ENCODE results near the gene MAP2K1. TPM values are rescaled to one million over a fixed set of nuclear protein-coding genes. Genes with fewer than 3 reads are reported as not detected.
"Not testable (repeated sequence)": the region's sequence is repeated elsewhere in the genome, so short reads cannot be mapped to it uniquely, and the experiment has no call there.

The MAP2K1 gene
- total RNA-seq, 3 donors from 2014 or later: 29.2 to 59.7 (median 38.5) TPM

DNA sequence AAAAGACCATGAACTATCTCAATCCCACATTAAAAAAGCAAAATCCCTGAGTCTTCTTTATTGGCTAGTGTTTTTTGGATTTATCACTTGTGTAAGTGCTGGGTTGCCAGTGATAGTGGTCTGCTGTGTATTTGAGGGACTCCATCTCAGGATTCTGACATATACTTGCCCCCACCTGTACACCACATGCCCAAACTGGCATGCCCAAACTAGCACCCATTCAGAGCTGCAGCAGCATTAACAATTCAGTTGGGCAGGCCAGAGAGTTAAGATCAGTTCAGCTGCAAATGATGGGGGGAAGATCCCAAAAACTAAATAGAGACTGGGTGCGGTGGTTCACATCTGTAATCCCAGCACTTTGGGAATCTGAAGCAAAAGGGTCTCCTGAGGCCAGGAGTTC lies 23.9 kb upstream of the MAP2K1 start:
- no peak for TF ChIP-seq POLR2A (IDR thresholded peaks at IDR 0.05)
- no peak for TF ChIP-seq POLR2AphosphoS5 (IDR thresholded peaks at IDR 0.05)
- TF ChIP-seq, protein P1, sequence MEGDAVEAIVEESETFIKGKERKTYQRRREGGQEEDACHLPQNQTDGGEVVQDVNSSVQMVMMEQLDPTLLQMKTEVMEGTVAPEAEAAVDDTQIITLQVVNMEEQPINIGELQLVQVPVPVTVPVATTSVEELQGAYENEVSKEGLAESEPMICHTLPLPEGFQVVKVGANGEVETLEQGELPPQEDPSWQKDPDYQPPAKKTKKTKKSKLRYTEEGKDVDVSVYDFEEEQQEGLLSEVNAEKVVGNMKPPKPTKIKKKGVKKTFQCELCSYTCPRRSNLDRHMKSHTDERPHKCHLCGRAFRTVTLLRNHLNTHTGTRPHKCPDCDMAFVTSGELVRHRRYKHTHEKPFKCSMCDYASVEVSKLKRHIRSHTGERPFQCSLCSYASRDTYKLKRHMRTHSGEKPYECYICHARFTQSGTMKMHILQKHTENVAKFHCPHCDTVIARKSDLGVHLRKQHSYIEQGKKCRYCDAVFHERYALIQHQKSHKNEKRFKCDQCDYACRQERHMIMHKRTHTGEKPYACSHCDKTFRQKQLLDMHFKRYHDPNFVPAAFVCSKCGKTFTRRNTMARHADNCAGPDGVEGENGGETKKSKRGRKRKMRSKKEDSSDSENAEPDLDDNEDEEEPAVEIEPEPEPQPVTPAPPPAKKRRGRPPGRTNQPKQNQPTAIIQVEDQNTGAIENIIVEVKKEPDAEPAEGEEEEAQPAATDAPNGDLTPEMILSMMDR (IDR thresholded peaks at IDR 0.05): no peak
- H3K36me3 ChIP-seq: no peaks in the 10 kb centered on the region
- no peaks in the 10 kb centered on the region for H3K4me1 ChIP-seq
- intact Hi-C loops (cut with DNase I; ENCODE audit: low total_unique reads): no loop called here
- H3K27ac ChIP-seq: no peak overlapping the region
- no peak for DNase-seq (ENCODE audit: low spot score in 2 of 2)
- no peaks in the 10 kb centered on the region for H3K9me3 ChIP-seq
- H3K27me3 ChIP-seq: no peaks in the 10 kb centered on the region
- no peak overlapping the region for H3K4me3 ChIP-seq

DNA sequence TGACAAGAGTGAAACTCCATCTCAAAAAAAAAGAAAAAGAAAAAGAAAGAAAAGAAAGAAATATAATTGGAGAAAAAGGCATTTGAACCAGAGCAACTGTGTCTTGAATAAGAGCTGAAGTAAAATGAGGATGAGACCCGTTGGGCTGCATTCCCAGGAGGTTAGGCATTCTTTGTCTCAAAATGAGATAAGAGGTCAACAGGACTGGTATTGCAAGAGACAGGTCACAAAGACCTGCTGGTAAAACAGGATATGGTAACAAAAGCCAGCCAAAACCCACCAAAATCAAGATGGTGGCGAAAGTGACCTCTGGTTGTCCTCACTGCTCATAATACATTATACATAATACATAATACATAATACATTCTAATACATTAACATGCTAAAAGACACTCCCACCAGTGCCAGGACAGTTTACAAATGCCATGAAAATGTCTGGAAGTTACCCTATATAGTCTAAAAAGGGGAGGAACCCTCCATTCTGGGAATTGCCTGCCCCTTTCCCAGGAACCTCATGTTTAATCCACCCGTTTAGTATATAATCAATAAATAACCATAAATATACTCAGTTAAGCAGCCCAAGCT lies 21.7 kb upstream of the MAP2K1 start:
- H3K4me1 ChIP-seq: no peaks in the 10 kb centered on the region
- H3K4me3 ChIP-seq: no peak overlapping the region
- H3K9me3 ChIP-seq: no peaks in the 10 kb centered on the region
- H3K27me3 ChIP-seq: no peaks in the 10 kb centered on the region
- H3K36me3 ChIP-seq: no peaks in the 10 kb centered on the region
- DNase-seq (ENCODE audit: low spot score in 2 of 2): no peak
- H3K27ac ChIP-seq: no peak overlapping the region
- intact Hi-C loops (cut with DNase I; ENCODE audit: low total_unique reads): no loop called here
- TF ChIP-seq, protein P1 (IDR thresholded peaks at IDR 0.05): no peak
- TF ChIP-seq POLR2AphosphoS5 (IDR thresholded peaks at IDR 0.05) (no peak), POLR2A (IDR thresholded peaks at IDR 0.05) (no peak)

DNA sequence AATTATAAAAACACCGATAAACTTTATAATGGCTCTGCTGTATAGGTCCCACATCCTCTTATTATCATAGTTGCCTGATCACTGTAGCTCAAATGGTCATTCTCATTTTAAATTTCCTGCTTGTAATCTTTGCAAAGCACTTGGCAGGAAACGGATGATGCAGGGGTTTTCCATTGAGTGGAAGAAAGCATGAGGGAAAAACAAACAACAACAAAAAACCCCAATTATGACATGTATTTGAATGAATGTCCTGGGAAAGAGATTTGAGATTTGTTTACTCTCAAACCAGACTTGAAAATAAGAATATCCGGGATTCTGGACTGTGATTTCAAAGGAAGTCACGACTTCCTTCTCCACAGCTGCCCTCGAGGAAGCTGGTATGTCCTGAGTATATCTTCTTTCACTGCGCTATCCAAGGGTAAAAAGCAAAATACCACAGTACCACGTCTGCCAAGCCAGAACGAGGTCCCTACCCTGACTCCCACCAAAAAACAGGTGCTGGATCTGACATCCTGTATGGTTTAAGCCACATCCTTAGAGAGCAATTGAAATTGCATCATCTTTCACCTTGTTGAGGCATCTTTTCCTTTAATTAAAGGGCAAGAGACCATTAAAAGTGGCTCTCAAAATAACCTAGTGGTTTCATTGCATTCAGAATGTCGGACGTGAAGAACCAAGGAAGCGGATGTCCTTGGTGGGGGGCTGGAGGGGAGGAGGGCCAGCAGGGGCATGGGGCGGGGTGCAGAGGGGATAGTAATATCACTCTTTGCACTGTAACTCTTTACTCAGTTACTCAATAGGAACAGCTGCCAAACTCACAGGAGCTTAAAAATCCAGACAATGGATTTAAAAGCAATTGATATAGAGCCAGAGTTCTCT lies 16.7 kb upstream of the MAP2K1 start:
- Histone ChIP-seq H3K36me3 (no peaks in the 10 kb centered on the region), H3K27me3 (no peaks in the 10 kb centered on the region), H3K9me3 (peaks cover 0 to 9% of the 10 kb centered on the region in 2 donors), H3K4me1 (no peaks in the 10 kb centered on the region), H3K4me3 (peak overlapping the region; percentile 29 to 59 (median 36)), H3K27ac (peak overlapping the region; percentile 38 to 72)
- intact Hi-C loops (cut with DNase I; ENCODE audit: low total_unique reads): no loop called here
- no peak for DNase-seq (ENCODE audit: low spot score in 2 of 2)
- TF ChIP-seq, protein P1 (IDR thresholded peaks at IDR 0.05): no peak
- no peak for TF ChIP-seq POLR2A (IDR thresholded peaks at IDR 0.05)
- no peak for TF ChIP-seq POLR2AphosphoS5 (IDR thresholded peaks at IDR 0.05)

DNA sequence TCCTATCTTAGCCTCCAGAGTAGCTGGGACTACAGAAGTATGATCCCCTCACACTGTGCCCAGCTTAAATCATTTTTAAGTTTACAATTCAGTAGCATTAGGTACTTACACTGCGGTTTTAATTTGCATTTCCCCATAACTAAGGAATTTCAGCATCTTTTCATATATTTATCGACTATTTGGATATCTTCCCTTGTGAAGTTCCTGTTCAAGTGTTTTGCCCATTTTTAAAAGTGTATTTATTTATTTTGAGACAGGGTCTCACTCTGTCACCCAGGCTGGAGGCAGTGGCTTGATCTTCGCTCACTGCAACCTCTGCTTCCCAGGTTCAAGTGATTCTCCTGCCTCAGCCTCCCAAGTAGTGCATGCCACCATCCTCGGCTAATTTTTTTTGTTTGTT lies 12.5 kb upstream of the MAP2K1 start:
- TF ChIP-seq POLR2AphosphoS5 (IDR thresholded peaks at IDR 0.05) (no peak), POLR2A (IDR thresholded peaks at IDR 0.05) (no peak)
- TF ChIP-seq, protein P1 (IDR thresholded peaks at IDR 0.05): no peak
- H3K4me1 ChIP-seq: no peaks in the 10 kb centered on the region
- H3K9me3 ChIP-seq: peaks cover 0 to 9% of the 10 kb centered on the region in 2 donors
- no peak for DNase-seq (ENCODE audit: low spot score in 2 of 2)
- no peaks in the 10 kb centered on the region for H3K27me3 ChIP-seq
- no peak overlapping the region for H3K4me3 ChIP-seq
- no peaks in the 10 kb centered on the region for H3K36me3 ChIP-seq
- no peak overlapping the region for H3K27ac ChIP-seq
- intact Hi-C loops (cut with DNase I; ENCODE audit: low total_unique reads): no loop called here

DNA sequence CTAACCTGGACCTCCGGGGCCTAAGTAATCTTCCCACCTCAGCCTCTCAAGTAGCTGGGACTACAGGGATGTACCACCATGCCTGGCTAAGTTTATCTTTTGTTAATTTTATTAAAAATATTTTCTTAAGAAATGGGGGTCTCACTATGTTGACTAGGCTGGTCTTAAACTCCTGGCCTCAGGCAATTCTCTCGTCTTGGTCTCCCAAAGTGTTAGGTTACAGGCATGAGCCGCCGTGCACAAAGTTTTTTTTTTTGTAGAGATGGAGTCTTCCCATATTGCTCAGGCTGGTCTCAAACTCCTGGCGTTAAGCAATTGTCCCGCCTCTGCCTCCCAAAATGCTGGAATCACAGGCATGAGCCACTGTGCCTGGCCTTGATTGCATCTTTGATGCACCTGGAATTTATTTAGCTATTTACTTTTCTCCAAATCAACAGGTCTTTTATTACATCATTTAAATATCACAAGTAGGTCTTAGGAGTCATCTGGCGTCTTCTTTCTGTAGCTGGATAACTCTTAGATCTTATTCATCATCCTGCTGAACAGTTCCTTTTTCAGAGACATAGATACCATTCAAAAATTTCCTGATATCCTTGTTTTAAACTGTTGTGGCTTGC lies 7.8 kb upstream of the MAP2K1 start:
- Histone ChIP-seq H3K27me3 (no peaks in the 10 kb centered on the region), H3K36me3 (no peaks in the 10 kb centered on the region), H3K4me1 (no peaks in the 10 kb centered on the region), H3K4me3 (no peak overlapping the region), H3K9me3 (peaks cover 0 to 9% of the 10 kb centered on the region in 2 donors), H3K27ac (no peak overlapping the region)
- no peak for DNase-seq (ENCODE audit: low spot score in 2 of 2)
- intact Hi-C loops (cut with DNase I; ENCODE audit: low total_unique reads): no loop called here
- no peak for TF ChIP-seq POLR2A (IDR thresholded peaks at IDR 0.05)
- TF ChIP-seq, protein P1 (IDR thresholded peaks at IDR 0.05): no peak
- TF ChIP-seq POLR2AphosphoS5 (IDR thresholded peaks at IDR 0.05): no peak

DNA sequence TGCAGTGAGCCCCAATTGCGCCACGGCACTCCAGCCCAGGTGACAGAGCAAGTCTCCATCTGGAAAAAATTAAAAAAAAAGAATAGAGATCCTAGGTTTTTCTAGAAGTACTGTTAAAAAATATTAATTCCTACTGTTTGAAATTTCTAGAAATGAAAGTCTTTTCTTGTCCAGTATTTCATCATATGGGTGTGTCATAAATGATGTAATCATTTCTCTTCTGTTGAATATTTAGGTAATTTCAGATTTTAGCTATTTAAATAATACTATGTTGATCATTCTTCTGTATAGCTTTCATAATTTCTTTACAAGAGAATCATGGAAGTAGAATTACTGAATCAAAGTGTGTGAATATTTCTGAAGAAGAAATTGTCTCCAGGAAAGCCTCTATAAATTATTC lies 5.3 kb upstream of the MAP2K1 start:
- H3K4me1 ChIP-seq; H3K4me3 ChIP-seq; H3K9me3 ChIP-seq; H3K36me3 ChIP-seq; H3K27me3 ChIP-seq; DNase-seq (ENCODE audit: low spot score in 2 of 2); H3K27ac ChIP-seq; intact Hi-C loops (cut with DNase I; ENCODE audit: low total_unique reads): not testable (repeated sequence)

Measured in breast epithelium (tissue), 4 donors.